ENCODE data around the gene ATP9A.
"Not testable (repeated sequence)": the region's sequence is repeated elsewhere in the genome, so short reads cannot be mapped to it uniquely, and the experiment has no call there.

Gene ATP9A

DNA sequence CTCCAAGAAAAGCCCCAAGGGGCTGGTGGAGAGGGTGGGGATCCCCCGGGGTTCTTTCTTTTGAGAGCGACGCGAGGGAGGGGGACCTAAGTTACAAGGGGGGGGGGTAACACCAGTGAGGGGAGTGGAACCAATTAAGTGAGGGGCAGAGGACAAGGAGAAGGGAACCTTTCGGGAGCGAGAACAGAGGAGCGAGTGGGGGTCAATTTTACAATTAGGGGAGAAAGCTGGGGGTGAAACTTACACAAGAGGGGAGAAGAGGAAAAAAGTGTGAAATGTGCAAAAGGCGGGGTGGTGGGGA is 33.6 kb upstream of the ATP9A start:
- Histone ChIP-seq H3K27me3 (ENCODE audit: low read depth) (no peaks in the 10 kb centered on the region), H3K9me3 (no peaks in the 10 kb centered on the region), H3K36me3 (replicated peaks) (no peaks in the 10 kb centered on the region; the same call in 1 of the 2 replicates), H3K4me3 (no peak overlapping the region), H3K4me1 (peaks cover 52% of the 10 kb centered on the region)
- in situ Hi-C loops (cut with MboI; ENCODE audit: low sequenced_read_pairs): no loop called here
- no peak for DNase-seq (ENCODE audit: low spot score in 2 of 2)

- Histone ChIP-seq H3K27me3 (ENCODE audit: low read depth) (no peaks in the 10 kb centered on the region), H3K4me3 (no peak overlapping the region), H3K9me3 (no peaks in the 10 kb centered on the region), H3K4me1 (peaks cover 57% of the 10 kb centered on the region), H3K36me3 (replicated peaks) (no peaks in the 10 kb centered on the region; the same call in 1 of the 2 replicates)
- in situ Hi-C loops (cut with MboI; ENCODE audit: low sequenced_read_pairs): no loop called here
- DNase-seq (ENCODE audit: low spot score in 2 of 2): no peak
These were observed 33.1 kb upstream of the ATP9A start for GRCh38 chr20:51801122-51801822.

GRCh38 chr20:51800872-51801121 is 32.6 kb upstream of the ATP9A start:
- H3K9me3 ChIP-seq: no peaks in the 10 kb centered on the region
- peaks cover 59% of the 10 kb centered on the region for H3K4me1 ChIP-seq
- no peaks in the 10 kb centered on the region; the same call in 1 of the 2 replicates for H3K36me3 ChIP-seq (replicated peaks)
- H3K27me3 ChIP-seq (ENCODE audit: low read depth): no peaks in the 10 kb centered on the region
- no peak for DNase-seq (ENCODE audit: low spot score in 2 of 2)
- in situ Hi-C loops (cut with MboI; ENCODE audit: low sequenced_read_pairs): no loop called here
- no peak overlapping the region for H3K4me3 ChIP-seq

DNA sequence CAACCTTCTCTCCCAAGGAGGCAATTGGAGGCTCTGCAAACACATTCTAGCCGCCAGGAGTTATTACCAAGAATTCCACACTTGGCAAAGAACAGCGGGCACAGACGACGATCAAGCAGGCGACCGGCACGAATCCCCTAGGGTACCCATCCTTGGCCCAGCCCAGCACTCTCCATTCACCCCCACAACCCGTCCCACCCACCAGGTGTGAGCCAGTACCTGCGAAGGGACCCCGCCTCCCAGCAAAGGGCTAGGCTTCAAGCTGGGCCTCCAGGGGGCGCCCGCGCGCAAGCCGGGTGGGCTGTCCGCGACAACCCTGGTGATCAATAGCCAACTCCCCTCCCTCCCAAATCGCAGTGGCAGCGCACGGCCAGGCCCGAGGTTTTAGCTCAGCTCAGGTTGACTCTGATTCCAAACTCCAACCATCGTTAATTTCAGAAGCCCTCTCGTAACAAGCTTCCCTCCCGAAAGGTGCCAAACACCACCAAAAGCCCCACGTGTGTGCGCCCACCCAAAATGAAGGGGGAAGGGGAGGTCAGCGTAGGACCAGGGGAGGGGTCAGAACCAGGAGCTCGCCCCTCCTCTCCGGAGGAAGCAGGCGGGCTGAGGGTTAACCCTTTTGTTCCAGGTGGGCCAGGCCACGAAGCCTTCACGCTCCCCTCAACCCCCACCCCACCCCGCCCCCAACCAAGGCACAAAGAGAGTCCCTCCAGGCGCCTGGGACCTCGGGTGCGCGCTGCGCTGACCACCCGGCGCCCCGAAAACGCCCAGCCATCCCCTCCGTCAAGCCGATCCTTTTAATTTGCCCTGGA is 32.1 kb upstream of the ATP9A start:
- Histone ChIP-seq H3K4me1 (peaks cover 59% of the 10 kb centered on the region), H3K36me3 (replicated peaks) (no peaks in the 10 kb centered on the region; the same call in 1 of the 2 replicates), H3K4me3 (peak overlapping the region; percentile 20), H3K9me3 (no peaks in the 10 kb centered on the region), H3K27me3 (ENCODE audit: low read depth) (no peaks in the 10 kb centered on the region)
- DNase-seq (ENCODE audit: low spot score in 2 of 2): peak; percentile 69 to 93
- in situ Hi-C loops (cut with MboI; ENCODE audit: low sequenced_read_pairs): no loop called here

DNA sequence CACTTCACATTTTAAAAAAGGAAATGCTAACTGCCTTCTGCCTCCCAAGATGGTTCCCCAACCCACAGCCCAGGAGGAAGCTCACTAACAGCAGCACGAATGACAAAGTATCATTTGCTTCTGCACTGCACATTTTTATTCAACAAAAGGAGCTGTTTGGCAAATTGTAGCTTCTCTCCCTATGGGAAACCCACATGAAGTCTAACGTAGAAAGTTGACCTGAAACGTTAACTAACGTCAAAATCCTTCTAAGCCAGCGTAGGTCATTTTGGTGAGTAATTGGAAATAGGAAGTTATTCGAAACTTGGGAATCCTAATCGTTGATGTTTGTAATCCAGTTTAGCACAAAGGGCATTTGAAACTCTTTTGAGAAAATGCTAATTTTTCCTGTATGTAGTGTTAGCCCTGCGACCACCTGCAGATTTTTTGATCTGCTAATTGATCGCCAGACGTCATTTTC is 31.2 kb upstream of the ATP9A start:
- peak; percentile 46 to 85 for DNase-seq (ENCODE audit: low spot score in 2 of 2)
- Histone ChIP-seq H3K4me3 (no peak overlapping the region), H3K36me3 (replicated peaks) (no peaks in the 10 kb centered on the region; the same call in 1 of the 2 replicates), H3K9me3 (no peaks in the 10 kb centered on the region), H3K27me3 (ENCODE audit: low read depth) (no peaks in the 10 kb centered on the region), H3K4me1 (peaks cover 59% of the 10 kb centered on the region)
- in situ Hi-C loops (cut with MboI; ENCODE audit: low sequenced_read_pairs): no loop called here

GRCh38 chr20:51797357-51798025 is 29.3 kb upstream of the ATP9A start:
- no peaks in the 10 kb centered on the region for H3K9me3 ChIP-seq
- peak; percentile 63 to 91 for DNase-seq (ENCODE audit: low spot score in 2 of 2)
- H3K27me3 ChIP-seq (ENCODE audit: low read depth): no peaks in the 10 kb centered on the region
- H3K36me3 ChIP-seq (replicated peaks): no peaks in the 10 kb centered on the region
- peaks cover 42% of the 10 kb centered on the region for H3K4me1 ChIP-seq
- H3K4me3 ChIP-seq: no peak overlapping the region
- in situ Hi-C loops (cut with MboI; ENCODE audit: low sequenced_read_pairs): no loop called here

DNA sequence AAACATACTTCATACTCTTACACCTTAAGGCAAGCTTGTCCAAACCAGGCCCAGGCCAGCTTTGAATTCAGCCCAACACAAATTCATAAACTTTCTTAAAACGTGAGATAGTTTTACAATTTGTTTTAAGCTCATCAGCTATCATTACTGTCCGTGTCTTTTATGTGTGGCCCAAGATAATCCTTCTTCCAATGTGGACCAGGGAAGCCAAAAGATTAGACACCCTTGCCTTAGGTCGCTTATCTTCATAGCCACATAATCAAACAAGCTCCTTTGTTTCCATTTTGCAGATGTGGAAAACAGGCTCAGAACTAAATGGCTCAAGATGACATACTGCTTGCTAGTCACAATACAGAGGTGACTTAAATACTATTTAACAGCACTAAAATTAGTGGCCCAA is 28.1 kb upstream of the ATP9A start:
- peaks cover 42% of the 10 kb centered on the region for H3K4me1 ChIP-seq
- no peaks in the 10 kb centered on the region for H3K36me3 ChIP-seq (replicated peaks)
- no peaks in the 10 kb centered on the region for H3K9me3 ChIP-seq
- no peak overlapping the region for H3K4me3 ChIP-seq
- no peaks in the 10 kb centered on the region for H3K27me3 ChIP-seq (ENCODE audit: low read depth)
- in situ Hi-C loops (cut with MboI; ENCODE audit: low sequenced_read_pairs): no loop called here
- DNase-seq (ENCODE audit: low spot score in 2 of 2): no peak

DNA sequence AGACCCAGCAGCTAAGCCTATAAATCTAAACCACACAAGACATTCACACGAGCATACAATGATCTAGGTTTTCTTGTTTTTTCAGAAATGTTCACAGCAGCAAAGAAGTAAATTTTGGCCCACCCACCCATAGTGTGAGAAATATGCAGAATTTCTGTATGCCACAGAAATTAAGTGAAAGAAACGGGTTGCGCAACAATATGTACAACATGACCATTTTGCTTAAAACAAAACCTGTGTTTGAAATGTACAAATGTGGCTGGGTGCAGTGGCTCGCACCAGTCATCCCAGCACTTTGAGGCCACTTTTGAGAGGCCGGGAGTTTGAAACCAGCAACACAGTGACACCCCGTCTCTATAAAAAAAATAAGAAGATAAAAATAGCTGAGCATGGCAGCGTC is 24.8 kb upstream of the ATP9A start:
- Histone ChIP-seq H3K4me3 (no peak overlapping the region), H3K4me1 (peaks cover 17% of the 10 kb centered on the region), H3K27me3 (ENCODE audit: low read depth) (no peaks in the 10 kb centered on the region), H3K36me3 (replicated peaks) (no peaks in the 10 kb centered on the region), H3K9me3 (no peaks in the 10 kb centered on the region)
- no peak for DNase-seq (ENCODE audit: low spot score in 2 of 2)
- in situ Hi-C loops (cut with MboI; ENCODE audit: low sequenced_read_pairs): no loop called here

DNA sequence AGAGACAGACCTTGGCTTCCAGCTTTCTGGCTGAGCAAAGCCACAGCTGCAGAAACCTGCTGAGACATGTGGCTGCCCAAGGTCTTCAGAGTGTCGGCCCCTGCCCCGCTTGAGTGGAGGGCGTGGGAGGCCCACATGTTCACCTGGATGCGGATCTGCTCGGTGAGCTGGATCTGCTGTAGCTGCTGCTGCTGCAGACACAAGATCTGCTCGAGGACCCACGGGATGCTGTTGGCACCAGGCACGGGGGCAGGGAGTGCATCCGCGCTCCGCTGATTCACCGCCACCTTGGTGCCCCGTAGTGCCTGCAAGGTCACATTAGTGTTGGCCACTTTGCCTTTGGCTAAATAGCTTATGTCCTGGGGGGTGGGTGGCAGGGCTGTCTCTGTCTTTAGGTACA is 23.4 kb upstream of the ATP9A start:
- no peaks in the 10 kb centered on the region for H3K9me3 ChIP-seq
- DNase-seq (ENCODE audit: low spot score in 2 of 2): no peak
- no peak overlapping the region for H3K4me3 ChIP-seq
- peaks cover 5% of the 10 kb centered on the region for H3K4me1 ChIP-seq
- H3K36me3 ChIP-seq (replicated peaks): no peaks in the 10 kb centered on the region
- in situ Hi-C loops (cut with MboI; ENCODE audit: low sequenced_read_pairs): no loop called here
- H3K27me3 ChIP-seq (ENCODE audit: low read depth): no peaks in the 10 kb centered on the region

DNA sequence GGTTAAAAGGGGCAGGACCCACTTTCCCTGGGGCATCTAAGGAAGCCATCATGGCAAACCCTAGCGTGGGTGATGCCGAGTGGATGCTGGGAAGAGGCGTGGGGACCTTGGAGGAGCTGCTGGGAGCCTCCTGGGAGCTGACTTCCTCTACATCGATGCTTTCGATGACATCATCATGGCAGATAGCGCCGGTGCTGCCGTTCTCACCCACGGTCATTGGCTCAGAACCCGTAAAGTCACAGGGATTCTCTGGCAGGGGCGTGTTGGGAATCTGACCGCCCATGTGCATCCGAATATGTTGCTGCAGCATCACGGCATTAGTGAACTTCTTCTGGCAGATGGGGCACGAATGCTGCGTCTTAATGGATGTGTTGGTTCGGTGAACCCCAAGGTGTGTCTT is 22.1 kb upstream of the ATP9A start:
- DNase-seq (ENCODE audit: low spot score in 2 of 2): no peak
- H3K27me3 ChIP-seq (ENCODE audit: low read depth): no peaks in the 10 kb centered on the region
- in situ Hi-C loops (cut with MboI; ENCODE audit: low sequenced_read_pairs): no loop called here
- H3K4me3 ChIP-seq: no peak overlapping the region
- H3K9me3 ChIP-seq: no peaks in the 10 kb centered on the region
- H3K36me3 ChIP-seq (replicated peaks): no peaks in the 10 kb centered on the region
- no peaks in the 10 kb centered on the region for H3K4me1 ChIP-seq

DNA sequence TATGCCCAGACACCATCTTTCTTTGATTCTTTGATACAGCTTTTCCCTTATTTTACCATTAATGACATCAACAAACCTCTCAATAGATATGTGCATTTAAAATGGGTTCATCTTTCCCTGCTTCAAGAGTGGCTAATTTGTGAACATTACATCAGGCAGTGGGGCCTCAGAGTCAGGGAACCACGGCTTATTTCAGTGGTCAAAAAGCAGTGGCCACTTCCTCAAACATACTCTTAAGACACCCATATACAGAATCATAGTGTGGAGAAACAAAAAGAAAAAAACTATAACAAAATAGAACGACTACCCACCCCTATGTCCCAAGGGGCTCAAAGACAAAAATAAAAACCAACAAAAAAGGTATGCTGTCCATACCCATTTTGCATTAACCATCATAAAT is 21.2 kb upstream of the ATP9A start:
- no peaks in the 10 kb centered on the region for H3K27me3 ChIP-seq (ENCODE audit: low read depth)
- DNase-seq (ENCODE audit: low spot score in 2 of 2): no peak
- no peaks in the 10 kb centered on the region for H3K9me3 ChIP-seq
- no peaks in the 10 kb centered on the region for H3K36me3 ChIP-seq (replicated peaks)
- in situ Hi-C loops (cut with MboI; ENCODE audit: low sequenced_read_pairs): no loop called here
- H3K4me1 ChIP-seq: no peaks in the 10 kb centered on the region
- H3K4me3 ChIP-seq: no peak overlapping the region

GRCh38 chr20:51788822-51789221 is 20.6 kb upstream of the ATP9A start:
- Histone ChIP-seq H3K4me3 (no peak overlapping the region), H3K4me1 (no peaks in the 10 kb centered on the region), H3K36me3 (replicated peaks) (no peaks in the 10 kb centered on the region), H3K9me3 (no peaks in the 10 kb centered on the region), H3K27me3 (ENCODE audit: low read depth) (no peaks in the 10 kb centered on the region)
- no peak for DNase-seq (ENCODE audit: low spot score in 2 of 2)
- in situ Hi-C loops (cut with MboI; ENCODE audit: low sequenced_read_pairs): no loop called here

DNA sequence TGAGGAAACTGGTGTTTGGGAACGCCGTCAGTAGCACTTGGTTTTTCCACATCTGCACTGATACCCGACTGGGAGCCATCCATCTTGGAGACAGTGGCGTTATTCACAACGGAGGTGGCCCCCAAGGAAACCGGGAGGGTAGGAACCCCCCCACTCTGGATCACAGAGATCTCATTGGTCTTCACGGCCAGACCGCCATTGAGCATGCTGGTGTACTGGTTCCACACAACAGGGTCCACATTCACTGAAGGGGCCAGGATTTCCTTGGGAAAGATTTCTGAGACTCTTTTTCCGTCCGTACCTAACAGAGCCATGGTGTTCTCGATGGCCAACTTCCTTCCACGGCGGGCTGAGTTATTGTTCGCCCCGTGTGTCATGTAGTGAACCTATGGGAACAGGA is 16.1 kb upstream of the ATP9A start:
- in situ Hi-C loops (cut with MboI; ENCODE audit: low sequenced_read_pairs): no loop called here
- no peaks in the 10 kb centered on the region for H3K36me3 ChIP-seq (replicated peaks)
- no peaks in the 10 kb centered on the region for H3K27me3 ChIP-seq (ENCODE audit: low read depth)
- no peak overlapping the region for H3K4me3 ChIP-seq
- peaks cover 6% of the 10 kb centered on the region; the same call in 1 of the 2 replicates for H3K4me1 ChIP-seq
- no peaks in the 10 kb centered on the region for H3K9me3 ChIP-seq
- DNase-seq (ENCODE audit: low spot score in 2 of 2): no peak

GRCh38 chr20:51778229-51778759 is 10.1 kb upstream of the ATP9A start:
- in situ Hi-C loops (cut with MboI; ENCODE audit: low sequenced_read_pairs); H3K27me3 ChIP-seq (ENCODE audit: low read depth); DNase-seq (ENCODE audit: low spot score in 2 of 2); H3K9me3 ChIP-seq; H3K36me3 ChIP-seq (replicated peaks); H3K4me3 ChIP-seq: not testable (repeated sequence)
- peaks cover 34% of the 10 kb centered on the region for H3K4me1 ChIP-seq

All from HAP-1 (cell line).